ENCODE results near the gene NEK7.
A peak's percentile ranks its signal among the peaks of the same experiment; 100 is the strongest.

The NEK7 gene

DNA sequence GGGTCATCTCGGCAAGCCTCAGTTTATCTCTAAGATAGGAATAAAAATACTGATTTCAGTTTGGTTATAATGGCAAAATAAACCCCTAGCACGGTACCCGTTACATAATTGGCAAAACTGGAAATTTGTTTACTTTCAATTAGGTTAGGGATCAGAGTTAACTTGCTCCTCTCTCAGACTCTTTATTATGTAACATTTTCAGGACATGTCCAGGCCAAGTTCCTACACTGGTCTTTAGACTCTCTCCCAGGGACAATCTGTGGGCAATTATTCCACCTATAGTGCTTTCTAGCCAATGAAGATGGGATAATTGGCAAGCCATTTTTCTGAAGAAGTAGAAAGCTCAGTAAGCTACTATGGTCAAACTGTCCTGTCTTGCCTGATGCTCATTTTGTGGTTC is 189.4 kb downstream of the NEK7 start:
- ChIA-PET CTCF (interaction anchor here (1.5 to 1.7 kb wide), 3 partner anchors 13 to 17 kb away, joined by 3 to 8 read pairs (median 4); no protein-coding TSS in a partner anchor), POLR2A (no interaction called here)
- DNase-seq (ENCODE audit: extremely low spot score) = no peak
- TF ChIP-seq, protein P1, sequence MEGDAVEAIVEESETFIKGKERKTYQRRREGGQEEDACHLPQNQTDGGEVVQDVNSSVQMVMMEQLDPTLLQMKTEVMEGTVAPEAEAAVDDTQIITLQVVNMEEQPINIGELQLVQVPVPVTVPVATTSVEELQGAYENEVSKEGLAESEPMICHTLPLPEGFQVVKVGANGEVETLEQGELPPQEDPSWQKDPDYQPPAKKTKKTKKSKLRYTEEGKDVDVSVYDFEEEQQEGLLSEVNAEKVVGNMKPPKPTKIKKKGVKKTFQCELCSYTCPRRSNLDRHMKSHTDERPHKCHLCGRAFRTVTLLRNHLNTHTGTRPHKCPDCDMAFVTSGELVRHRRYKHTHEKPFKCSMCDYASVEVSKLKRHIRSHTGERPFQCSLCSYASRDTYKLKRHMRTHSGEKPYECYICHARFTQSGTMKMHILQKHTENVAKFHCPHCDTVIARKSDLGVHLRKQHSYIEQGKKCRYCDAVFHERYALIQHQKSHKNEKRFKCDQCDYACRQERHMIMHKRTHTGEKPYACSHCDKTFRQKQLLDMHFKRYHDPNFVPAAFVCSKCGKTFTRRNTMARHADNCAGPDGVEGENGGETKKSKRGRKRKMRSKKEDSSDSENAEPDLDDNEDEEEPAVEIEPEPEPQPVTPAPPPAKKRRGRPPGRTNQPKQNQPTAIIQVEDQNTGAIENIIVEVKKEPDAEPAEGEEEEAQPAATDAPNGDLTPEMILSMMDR (IDR thresholded peaks at IDR 0.05; ENCODE audit: control extremely low read depth, extremely low read depth, low read depth, missing control alignments) = no peak

- TF ChIP-seq, protein P1 (IDR thresholded peaks at IDR 0.05; ENCODE audit: control extremely low read depth, extremely low read depth, low read depth, missing control alignments) = peak; percentile 14
- DNase-seq (ENCODE audit: extremely low spot score) = no peak
- CTCF ChIA-PET = interaction anchor here (1.1 kb wide), 1 partner anchor 9 kb away, joined by 3 read pairs; no protein-coding TSS in a partner anchor
- POLR2A ChIA-PET = no interaction called here
Observed at GRCh38 chr1:198350456-198350855, 193.7 kb downstream of the NEK7 start.

- DNase-seq (ENCODE audit: extremely low spot score) = peak; percentile 28
- ChIA-PET CTCF (interaction anchor here (1.0 to 1.4 kb wide), 2 partner anchors 9 to 14 kb away, joined by 3 to 4 read pairs; no protein-coding TSS in a partner anchor), POLR2A (no interaction called here)
- TF ChIP-seq, protein P1 (IDR thresholded peaks at IDR 0.05; ENCODE audit: control extremely low read depth, extremely low read depth, low read depth, missing control alignments) = no peak
Observed at GRCh38 chr1:198352975-198353695, 196.3 kb downstream of the NEK7 start.

DNA sequence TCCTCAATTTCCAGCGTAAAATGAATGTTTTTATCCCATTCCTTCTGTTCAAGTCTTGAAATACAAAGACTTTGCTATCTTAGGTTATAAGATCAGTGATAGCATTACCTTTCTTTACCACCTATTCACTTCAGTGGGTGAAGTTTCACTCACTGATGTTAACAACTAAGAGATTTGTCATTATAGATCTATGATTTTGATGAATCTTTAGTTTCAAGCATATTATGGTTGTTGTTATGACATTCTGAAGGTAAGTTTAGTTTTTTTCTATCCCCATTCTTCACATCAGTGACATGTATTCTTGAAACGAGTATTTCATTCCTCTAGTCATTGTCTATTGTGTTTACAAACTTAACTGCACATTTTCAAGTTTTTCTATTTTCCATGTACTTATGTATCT is 201.1 kb downstream of the NEK7 start:
- DNase-seq (ENCODE audit: extremely low spot score) = no peak
- TF ChIP-seq, protein P1 (IDR thresholded peaks at IDR 0.05; ENCODE audit: control extremely low read depth, extremely low read depth, low read depth, missing control alignments) = no peak
- ChIA-PET CTCF (interaction anchor here (0.9 to 2.6 kb wide), 10 partner anchors 11 to 272 kb away, joined by 3 to 8 read pairs (median 4); no protein-coding TSS in a partner anchor), POLR2A (no interaction called here)

DNA sequence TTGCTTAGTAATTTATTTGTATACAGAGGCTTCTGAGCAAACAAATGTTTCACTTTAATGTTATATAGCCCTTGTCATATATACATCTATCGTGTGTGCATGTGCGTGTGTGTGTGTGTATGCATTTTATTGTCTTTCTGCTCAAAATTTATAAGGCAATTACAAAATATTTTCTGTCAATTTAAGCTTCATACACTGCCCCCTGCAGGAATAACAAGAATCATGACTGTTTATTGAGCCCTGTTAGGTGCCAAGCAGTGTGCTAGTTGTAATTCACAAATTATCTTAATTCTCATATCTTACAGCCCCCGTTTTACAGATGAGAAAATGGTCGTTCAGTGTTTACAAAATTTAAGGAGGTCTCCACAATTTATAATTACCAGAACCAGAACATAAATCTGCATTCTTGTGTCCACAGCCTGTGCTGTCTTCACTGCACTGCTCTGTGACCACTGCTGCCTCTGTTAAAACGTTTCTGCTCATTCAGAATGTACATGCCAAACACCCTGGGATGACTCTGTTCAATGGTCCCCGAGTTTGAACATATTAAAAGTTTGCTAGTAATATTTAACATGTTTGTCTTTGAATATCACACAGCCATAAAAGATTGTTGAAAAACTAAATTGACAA is 202.3 kb downstream of the NEK7 start:
- TF ChIP-seq, protein P1 (IDR thresholded peaks at IDR 0.05; ENCODE audit: control extremely low read depth, extremely low read depth, low read depth, missing control alignments) = peak; percentile 46
- CTCF ChIA-PET = interaction anchor here (0.7 to 2.6 kb wide), 13 partner anchors 8 to 273 kb away, joined by 3 to 8 read pairs (median 4); no protein-coding TSS in a partner anchor
- DNase-seq (ENCODE audit: extremely low spot score) = no peak
- POLR2A ChIA-PET = no interaction called here

- ChIA-PET POLR2A (no interaction called here), CTCF (interaction anchor here (0.8 to 1.6 kb wide), 4 partner anchors 14 to 269 kb away, joined by 3 to 4 read pairs (median 3); no protein-coding TSS in a partner anchor)
- no peak for DNase-seq (ENCODE audit: extremely low spot score)
- TF ChIP-seq, protein P1 (IDR thresholded peaks at IDR 0.05; ENCODE audit: control extremely low read depth, extremely low read depth, low read depth, missing control alignments) = no peak
Observed at GRCh38 chr1:198360208-198360729, 203.5 kb downstream of the NEK7 start.

Measured in GM10248 (cell line).